ENCODE measurements around the gene ZNF273.

DNA sequence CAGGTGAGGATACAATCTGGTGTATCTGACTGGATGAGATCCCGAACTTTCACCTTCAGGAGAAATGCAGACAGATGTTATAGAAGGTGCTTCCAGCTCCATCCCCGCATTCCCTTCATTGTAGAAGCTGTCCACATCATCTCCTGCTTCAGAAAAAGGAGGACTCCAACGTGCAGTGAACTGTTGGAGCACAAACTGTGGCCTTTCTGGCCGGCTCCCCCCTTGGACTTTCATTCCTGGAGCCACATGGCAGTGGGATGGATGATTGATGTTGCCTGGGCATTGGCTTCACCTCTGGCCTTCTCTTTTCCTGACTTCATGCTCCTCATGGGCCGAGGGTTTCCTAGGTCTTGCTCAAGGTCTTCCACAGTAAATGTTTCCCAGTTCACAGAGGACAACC, 29.6 kb upstream of the ZNF273 start:
- TF ChIP-seq EP300 (IDR thresholded peaks at IDR 0.05): no peak
- TF ChIP-seq, protein P1, sequence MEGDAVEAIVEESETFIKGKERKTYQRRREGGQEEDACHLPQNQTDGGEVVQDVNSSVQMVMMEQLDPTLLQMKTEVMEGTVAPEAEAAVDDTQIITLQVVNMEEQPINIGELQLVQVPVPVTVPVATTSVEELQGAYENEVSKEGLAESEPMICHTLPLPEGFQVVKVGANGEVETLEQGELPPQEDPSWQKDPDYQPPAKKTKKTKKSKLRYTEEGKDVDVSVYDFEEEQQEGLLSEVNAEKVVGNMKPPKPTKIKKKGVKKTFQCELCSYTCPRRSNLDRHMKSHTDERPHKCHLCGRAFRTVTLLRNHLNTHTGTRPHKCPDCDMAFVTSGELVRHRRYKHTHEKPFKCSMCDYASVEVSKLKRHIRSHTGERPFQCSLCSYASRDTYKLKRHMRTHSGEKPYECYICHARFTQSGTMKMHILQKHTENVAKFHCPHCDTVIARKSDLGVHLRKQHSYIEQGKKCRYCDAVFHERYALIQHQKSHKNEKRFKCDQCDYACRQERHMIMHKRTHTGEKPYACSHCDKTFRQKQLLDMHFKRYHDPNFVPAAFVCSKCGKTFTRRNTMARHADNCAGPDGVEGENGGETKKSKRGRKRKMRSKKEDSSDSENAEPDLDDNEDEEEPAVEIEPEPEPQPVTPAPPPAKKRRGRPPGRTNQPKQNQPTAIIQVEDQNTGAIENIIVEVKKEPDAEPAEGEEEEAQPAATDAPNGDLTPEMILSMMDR (IDR thresholded peaks at IDR 0.05): no peak
- TF ChIP-seq POLR2AphosphoS5 (IDR thresholded peaks at IDR 0.05): no peak
- no peak for TF ChIP-seq POLR2A (IDR thresholded peaks at IDR 0.05)

Measured in stomach (tissue), 4 donors.